ENCODE measurements around the gene HOXA2. TPM values are rescaled to one million over a fixed set of nuclear protein-coding genes. Genes with fewer than 3 reads are reported as not detected.

Gene HOXA2
- total and polyA plus RNA-seq, 4 donors = 0.44 to 3.4 (median 1.5) TPM

- H3K36me3 ChIP-seq (ENCODE audit: control insufficient read depth in 4 of 4, insufficient read depth in 4 of 4, low read length in 4 of 4) = no peaks in the 10 kb centered on the region
- DNase-seq = no peak
- peaks cover 0 to 7% (median 0%) of the 10 kb centered on the region in 5 donors for H3K4me1 ChIP-seq (ENCODE audit: control insufficient read depth in 5 of 5, insufficient read depth in 5 of 5, low read length in 5 of 5)
- peaks cover 0 to 20% (median 0%) of the 10 kb centered on the region in 3 donors for H3K27me3 ChIP-seq (ENCODE audit: control insufficient read depth in 3 of 3, insufficient read depth in 3 of 3, low read length in 2 of 3)
- H3K9me3 ChIP-seq (ENCODE audit: control insufficient read depth in 4 of 4, insufficient read depth in 3 of 4, low read length in 3 of 4) = no peaks in the 10 kb centered on the region
- H3K4me3 ChIP-seq = no peak overlapping the region
- WGBS, 2 donors = 94 to 95% methylated on average over 2 of the region's 2 CpGs
- no peak overlapping the region for H3K27ac ChIP-seq (ENCODE audit: low read depth in 1 of 2, low read length in 1 of 2)
- H3K9ac ChIP-seq (ENCODE audit: insufficient read depth in 1 of 2, low read length in 2 of 2) = no peak overlapping the region
- no peak for ATAC-seq (ENCODE audit: insufficient read depth, low FRiP score)
- TF ChIP-seq CTCF (IDR thresholded peaks at IDR 0.05; ENCODE audit: control extremely low read depth, extremely low read depth) = no peak
These were observed 36.8 kb downstream of the HOXA2 start for GRCh38 chr7:27065709-27066108.

DNA sequence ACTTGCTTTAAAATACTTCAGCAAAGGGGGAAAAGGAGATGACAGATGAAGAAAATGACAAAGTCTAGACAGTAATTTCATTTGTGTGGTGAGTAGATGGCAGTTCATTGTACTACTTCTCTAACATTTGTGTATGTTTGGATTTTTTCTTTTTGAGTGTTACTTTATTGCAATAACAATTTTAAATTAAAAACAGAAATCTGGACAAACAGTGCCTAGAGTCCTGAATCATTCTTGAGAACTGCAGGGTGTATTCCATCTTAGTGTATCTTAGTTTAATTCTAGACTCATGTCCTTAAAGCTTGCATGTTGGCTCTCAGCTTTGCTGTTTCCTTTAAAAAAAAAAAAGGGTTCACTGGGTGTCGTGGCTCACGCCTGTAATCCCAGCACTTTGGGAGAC lies 37.8 kb downstream of the HOXA2 start:
- H3K9ac ChIP-seq (ENCODE audit: insufficient read depth in 1 of 2, low read length in 2 of 2) = no peak overlapping the region
- no peaks in the 10 kb centered on the region for H3K9me3 ChIP-seq (ENCODE audit: control insufficient read depth in 4 of 4, insufficient read depth in 3 of 4, low read length in 3 of 4)
- TF ChIP-seq CTCF (IDR thresholded peaks at IDR 0.05; ENCODE audit: control extremely low read depth, extremely low read depth) = no peak
- peaks cover 0 to 23% (median 0%) of the 10 kb centered on the region in 3 donors for H3K27me3 ChIP-seq (ENCODE audit: control insufficient read depth in 3 of 3, insufficient read depth in 3 of 3, low read length in 2 of 3)
- no peaks in the 10 kb centered on the region for H3K36me3 ChIP-seq (ENCODE audit: control insufficient read depth in 4 of 4, insufficient read depth in 4 of 4, low read length in 4 of 4)
- no peak overlapping the region for H3K27ac ChIP-seq (ENCODE audit: low read depth in 1 of 2, low read length in 1 of 2)
- WGBS, 2 donors = 87 to 90% methylated on average over 2 of the region's 2 CpGs
- DNase-seq = no peak
- H3K4me1 ChIP-seq (ENCODE audit: control insufficient read depth in 5 of 5, insufficient read depth in 5 of 5, low read length in 5 of 5) = peaks cover 0 to 7% (median 0%) of the 10 kb centered on the region in 5 donors
- ATAC-seq (ENCODE audit: insufficient read depth, low FRiP score) = no peak
- H3K4me3 ChIP-seq = no peak overlapping the region

DNA sequence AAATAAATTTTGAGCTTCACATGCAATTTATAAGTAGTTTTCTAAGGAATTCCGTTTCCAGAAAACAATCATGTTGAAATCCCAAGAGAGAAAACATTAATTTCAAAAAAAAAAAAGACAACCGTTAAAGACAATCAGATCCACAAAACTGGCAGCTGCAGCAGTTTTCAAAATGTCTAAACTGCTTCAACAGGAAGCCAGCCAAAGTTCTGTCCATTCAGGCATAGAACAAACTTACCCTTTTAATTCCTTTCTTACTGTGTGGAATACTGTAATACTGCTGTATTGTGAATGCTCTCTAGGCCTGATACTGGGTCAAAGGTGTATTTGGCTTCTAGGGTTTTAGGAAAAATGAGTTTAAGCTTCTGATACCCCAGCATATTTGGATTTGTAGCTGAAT lies 38.3 kb downstream of the HOXA2 start:
- no peak overlapping the region for H3K27ac ChIP-seq (ENCODE audit: low read depth in 1 of 2, low read length in 1 of 2)
- H3K4me1 ChIP-seq (ENCODE audit: control insufficient read depth in 5 of 5, insufficient read depth in 5 of 5, low read length in 5 of 5) = peaks cover 0 to 7% (median 0%) of the 10 kb centered on the region in 5 donors
- H3K4me3 ChIP-seq = no peak overlapping the region
- 53 to 72% methylated on average over 2 of the region's 2 CpGs for WGBS, 2 donors
- peaks cover 0 to 23% (median 0%) of the 10 kb centered on the region in 3 donors for H3K27me3 ChIP-seq (ENCODE audit: control insufficient read depth in 3 of 3, insufficient read depth in 3 of 3, low read length in 2 of 3)
- TF ChIP-seq CTCF (IDR thresholded peaks at IDR 0.05; ENCODE audit: control extremely low read depth, extremely low read depth) = no peak
- ATAC-seq (ENCODE audit: insufficient read depth, low FRiP score) (no peak), DNase-seq (peak; percentile 27 to 89 (median 79))
- H3K9ac ChIP-seq (ENCODE audit: insufficient read depth in 1 of 2, low read length in 2 of 2) = no peak overlapping the region
- H3K36me3 ChIP-seq (ENCODE audit: control insufficient read depth in 4 of 4, insufficient read depth in 4 of 4, low read length in 4 of 4) = no peaks in the 10 kb centered on the region
- no peaks in the 10 kb centered on the region for H3K9me3 ChIP-seq (ENCODE audit: control insufficient read depth in 4 of 4, insufficient read depth in 3 of 4, low read length in 3 of 4)

DNA sequence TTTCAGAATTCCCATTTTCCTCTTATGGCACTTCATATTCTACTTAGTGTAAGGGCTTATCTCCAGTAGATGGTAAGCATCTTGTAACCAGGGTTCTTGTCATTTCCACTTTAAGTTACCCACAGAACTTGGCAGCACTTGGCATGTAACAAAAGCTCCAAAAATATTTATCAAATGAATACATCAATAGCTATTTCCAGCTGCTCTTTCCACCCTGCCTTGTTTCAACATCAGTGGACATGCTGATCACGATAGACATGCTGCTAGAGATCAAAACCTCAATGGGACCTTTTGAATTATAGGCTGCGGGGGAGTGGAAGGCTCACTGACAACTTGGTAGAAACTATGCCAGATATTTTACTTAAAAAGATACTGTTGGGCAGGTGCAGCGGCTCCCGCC lies 39.5 kb downstream of the HOXA2 start:
- peaks cover 0 to 7% (median 0%) of the 10 kb centered on the region in 5 donors for H3K4me1 ChIP-seq (ENCODE audit: control insufficient read depth in 5 of 5, insufficient read depth in 5 of 5, low read length in 5 of 5)
- no peak overlapping the region for H3K4me3 ChIP-seq
- no peaks in the 10 kb centered on the region for H3K36me3 ChIP-seq (ENCODE audit: control insufficient read depth in 4 of 4, insufficient read depth in 4 of 4, low read length in 4 of 4)
- H3K9me3 ChIP-seq (ENCODE audit: control insufficient read depth in 4 of 4, insufficient read depth in 3 of 4, low read length in 3 of 4) = no peaks in the 10 kb centered on the region
- H3K27ac ChIP-seq (ENCODE audit: low read depth in 1 of 2, low read length in 1 of 2) = no peak overlapping the region
- DNase-seq = no peak
- no peak for TF ChIP-seq CTCF (IDR thresholded peaks at IDR 0.05; ENCODE audit: control extremely low read depth, extremely low read depth)
- WGBS, 2 donors = 89 to 96% methylated on average over 4 of the region's 4 CpGs
- no peak overlapping the region for H3K9ac ChIP-seq (ENCODE audit: insufficient read depth in 1 of 2, low read length in 2 of 2)
- no peak for ATAC-seq (ENCODE audit: insufficient read depth, low FRiP score)
- peaks cover 0 to 19% (median 0%) of the 10 kb centered on the region in 3 donors for H3K27me3 ChIP-seq (ENCODE audit: control insufficient read depth in 3 of 3, insufficient read depth in 3 of 3, low read length in 2 of 3)

Data from lung (tissue), 12 donors.